C4-2B (cell line): ENCODE results near the gene DDX5.

Experiments
- CTCF ChIP-seq: fragments of 450-650 bp; conservative IDR thresholded peaks from 2 replicates; pipeline ENCODE4 v1.5.1; 2017; ENCODE audit warnings: mild to moderate bottlenecking
- ZFX ChIP-seq: fragments of 450-650 bp; IDR thresholded peaks from 2 replicates; pipeline ENCODE4 v1.6.1; 2017

- TF ChIP-seq CTCF, result no peak
- no peak for TF ChIP-seq ZFX
These were observed 28.2 kb downstream of the DDX5 start for GRCh38 chr17:64477849-64478248.
